ENCODE measurements around the gene TSPAN18. TPM values are rescaled to one million over a fixed set of nuclear protein-coding genes. Genes with fewer than 3 reads are reported as not detected.

TSPAN18 gene
- total and polyA plus RNA-seq, 11 donors: 40.0 to 151 (median 74.9) TPM

GRCh38 chr11:44940404-44940803, 213.6 kb downstream of the TSPAN18 start:
- DNase-seq (peak in 1 of 5 donors; percentile 41), ATAC-seq (peak in 2 of 4 donors; percentile 21 to 45)
- H3K9me3 ChIP-seq: no peaks in the 10 kb centered on the region
- no peak overlapping the region for H3K4me3 ChIP-seq
- H3K27me3 ChIP-seq: no peaks in the 10 kb centered on the region
- peak overlapping the region; percentile 10 to 73 (median 57) for H3K27ac ChIP-seq
- TF ChIP-seq POLR2A (IDR thresholded peaks at IDR 0.05) (no peak), CTCF (IDR thresholded peaks at IDR 0.05) (no peak)
- 35 to 57% (median 46%) methylated on average over 7 of the region's 7 CpGs for WGBS, 4 donors
- intact Hi-C loops (cut with DNase I): loop anchor here in 1 of 10 donors (10.0 kb wide), 1 partner anchor 394 kb away; no protein-coding TSS in a partner anchor
- peaks cover 0 to 12% (median 0%) of the 10 kb centered on the region in 9 donors for H3K36me3 ChIP-seq
- H3K4me1 ChIP-seq: peaks cover 3 to 80% (median 50%) of the 10 kb centered on the region in 12 donors

GRCh38 chr11:44940835-44941234, 214.1 kb downstream of the TSPAN18 start:
- intact Hi-C loops (cut with DNase I): loop anchor here in 1 of 10 donors (10.0 kb wide), 1 partner anchor 394 kb away; no protein-coding TSS in a partner anchor
- TF ChIP-seq CTCF (IDR thresholded peaks at IDR 0.05) (no peak), POLR2A (IDR thresholded peaks at IDR 0.05) (no peak)
- ATAC-seq: no peak
- Histone ChIP-seq H3K4me1 (peaks cover 3 to 84% (median 54%) of the 10 kb centered on the region in 12 donors), H3K27me3 (no peaks in the 10 kb centered on the region), H3K36me3 (peaks cover 0 to 8% (median 0%) of the 10 kb centered on the region in 9 donors), H3K9me3 (no peaks in the 10 kb centered on the region), H3K27ac (peak overlapping the region in 10 of 12 donors; percentile 10 to 73 (median 57)), H3K4me3 (no peak overlapping the region)
- DNase-seq: no peak
- WGBS, 4 donors: 74 to 84% (median 77%) methylated on average over 9 of the region's 9 CpGs

- intact Hi-C loops (cut with DNase I): loop anchor here in 1 of 10 donors (10.0 kb wide), 1 partner anchor 393 kb away; no protein-coding TSS in a partner anchor
- ATAC-seq: no peak
Measured at GRCh38 chr11:44941259-44942021, 214.7 kb downstream of the TSPAN18 start.

More at GRCh38 chr11:44941259-44942021, 214.7 kb downstream of the TSPAN18 start:
- WGBS, 4 donors: 54 to 62% (median 58%) methylated on average over 12 of the region's 12 CpGs
- Histone ChIP-seq H3K27me3 (no peaks in the 10 kb centered on the region), H3K27ac (peak overlapping the region in 8 of 12 donors; percentile 10 to 73 (median 60)), H3K9me3 (no peaks in the 10 kb centered on the region), H3K36me3 (peaks cover 0 to 5% (median 0%) of the 10 kb centered on the region in 9 donors), H3K4me1 (peaks cover 3 to 87% (median 59%) of the 10 kb centered on the region in 12 donors), H3K4me3 (no peak overlapping the region)
- no peak for TF ChIP-seq CTCF (IDR thresholded peaks at IDR 0.05)
- no peak for TF ChIP-seq POLR2A (IDR thresholded peaks at IDR 0.05)
- DNase-seq: no peak
